ENCODE results near the gene GBE1. TPM values are rescaled to one million over a fixed set of nuclear protein-coding genes. Genes with fewer than 3 reads are reported as not detected.

The GBE1 gene
- total RNA-seq, 4 donors from 2014 or later = 22.2 to 27.8 (median 25.3) TPM

DNA sequence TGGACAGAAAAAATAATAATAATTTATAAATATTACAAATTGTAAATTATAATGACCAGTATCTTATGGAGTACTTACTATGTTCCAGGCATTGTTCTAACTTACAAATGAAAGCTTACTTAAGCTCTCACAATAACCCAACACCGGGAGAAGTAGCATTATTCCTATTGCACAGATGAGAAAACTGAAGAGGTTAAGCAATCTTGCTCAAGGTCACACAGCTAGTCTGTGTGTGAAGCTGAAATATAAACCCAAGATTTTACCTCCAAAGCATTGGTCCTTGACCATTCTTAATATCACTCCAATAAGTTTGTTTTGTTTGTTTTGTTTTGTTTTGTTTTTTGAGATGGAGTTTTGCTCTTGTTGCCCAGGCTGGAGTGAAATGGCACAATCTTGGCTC, 43.1 kb downstream of the GBE1 start:
- no peaks in the 10 kb centered on the region for H3K9me3 ChIP-seq
- no peak overlapping the region for H3K4me3 ChIP-seq
- intact Hi-C loops (cut with DNase I) = no loop called here
- TF ChIP-seq POLR2A (IDR thresholded peaks at IDR 0.05; ENCODE audit: low read depth) (no peak), POLR2AphosphoS5 (IDR thresholded peaks at IDR 0.05) (no peak), EP300 (IDR thresholded peaks at IDR 0.05) (no peak)
- TF ChIP-seq, protein P1, sequence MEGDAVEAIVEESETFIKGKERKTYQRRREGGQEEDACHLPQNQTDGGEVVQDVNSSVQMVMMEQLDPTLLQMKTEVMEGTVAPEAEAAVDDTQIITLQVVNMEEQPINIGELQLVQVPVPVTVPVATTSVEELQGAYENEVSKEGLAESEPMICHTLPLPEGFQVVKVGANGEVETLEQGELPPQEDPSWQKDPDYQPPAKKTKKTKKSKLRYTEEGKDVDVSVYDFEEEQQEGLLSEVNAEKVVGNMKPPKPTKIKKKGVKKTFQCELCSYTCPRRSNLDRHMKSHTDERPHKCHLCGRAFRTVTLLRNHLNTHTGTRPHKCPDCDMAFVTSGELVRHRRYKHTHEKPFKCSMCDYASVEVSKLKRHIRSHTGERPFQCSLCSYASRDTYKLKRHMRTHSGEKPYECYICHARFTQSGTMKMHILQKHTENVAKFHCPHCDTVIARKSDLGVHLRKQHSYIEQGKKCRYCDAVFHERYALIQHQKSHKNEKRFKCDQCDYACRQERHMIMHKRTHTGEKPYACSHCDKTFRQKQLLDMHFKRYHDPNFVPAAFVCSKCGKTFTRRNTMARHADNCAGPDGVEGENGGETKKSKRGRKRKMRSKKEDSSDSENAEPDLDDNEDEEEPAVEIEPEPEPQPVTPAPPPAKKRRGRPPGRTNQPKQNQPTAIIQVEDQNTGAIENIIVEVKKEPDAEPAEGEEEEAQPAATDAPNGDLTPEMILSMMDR (IDR thresholded peaks at IDR 0.05) = no peak
- no peaks in the 10 kb centered on the region for H3K27me3 ChIP-seq
- H3K4me1 ChIP-seq = peaks cover 0 to 7% (median 3%) of the 10 kb centered on the region in 4 donors
- H3K36me3 ChIP-seq = peaks cover 0 to under 1% (median 0%) of the 10 kb centered on the region in 4 donors
- WGBS = 86% methylated on average over 1 of the region's 1 CpG
- H3K27ac ChIP-seq (replicated peaks in 1 of 4) = no peak overlapping the region
- no peak for DNase-seq (ENCODE audit: extremely low spot score)

DNA sequence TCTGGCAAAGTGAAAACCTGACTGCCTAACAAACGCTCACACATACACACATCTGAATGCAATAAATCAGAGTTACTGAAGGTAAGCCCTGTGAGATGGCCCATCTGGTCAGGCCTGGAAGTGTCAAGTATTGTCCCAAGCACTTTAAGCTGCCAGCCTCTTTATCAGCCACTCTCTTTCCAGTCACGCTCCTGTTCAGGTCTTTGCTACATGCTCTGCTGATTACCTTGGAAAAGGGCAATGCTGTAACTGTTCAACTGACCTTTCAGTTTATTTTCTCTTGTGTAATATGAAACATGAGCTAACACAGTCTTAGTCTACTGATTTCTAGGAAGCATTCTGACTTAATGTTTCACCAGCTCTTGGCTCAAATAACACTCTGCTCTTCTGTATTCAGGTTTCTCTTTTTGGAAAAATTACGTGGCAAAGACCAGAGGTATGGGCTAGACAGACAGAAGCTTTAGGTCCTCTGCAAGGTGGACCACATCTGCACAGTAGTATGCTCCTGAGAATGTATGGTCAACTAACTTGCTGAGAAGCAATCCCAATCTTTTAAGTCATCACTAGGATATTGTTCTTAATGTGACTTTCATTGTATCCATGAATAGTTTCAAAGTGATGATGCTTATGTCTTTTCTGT, 44.5 kb downstream of the GBE1 start:
- WGBS = 48% methylated on average over 3 of the region's 3 CpGs
- H3K4me1 ChIP-seq = peaks cover 0 to 7% (median 3%) of the 10 kb centered on the region in 4 donors
- DNase-seq (ENCODE audit: extremely low spot score) = no peak
- no peak overlapping the region for H3K4me3 ChIP-seq
- H3K36me3 ChIP-seq = peaks cover 0 to 6% (median 0%) of the 10 kb centered on the region in 4 donors
- no peaks in the 10 kb centered on the region for H3K9me3 ChIP-seq
- TF ChIP-seq EP300 (IDR thresholded peaks at IDR 0.05) (no peak), POLR2AphosphoS5 (IDR thresholded peaks at IDR 0.05) (no peak), POLR2A (IDR thresholded peaks at IDR 0.05; ENCODE audit: low read depth) (no peak)
- TF ChIP-seq, protein P1 (IDR thresholded peaks at IDR 0.05) = no peak
- H3K27ac ChIP-seq (replicated peaks in 1 of 4) = no peak overlapping the region
- intact Hi-C loops (cut with DNase I) = no loop called here
- H3K27me3 ChIP-seq = no peaks in the 10 kb centered on the region

DNA sequence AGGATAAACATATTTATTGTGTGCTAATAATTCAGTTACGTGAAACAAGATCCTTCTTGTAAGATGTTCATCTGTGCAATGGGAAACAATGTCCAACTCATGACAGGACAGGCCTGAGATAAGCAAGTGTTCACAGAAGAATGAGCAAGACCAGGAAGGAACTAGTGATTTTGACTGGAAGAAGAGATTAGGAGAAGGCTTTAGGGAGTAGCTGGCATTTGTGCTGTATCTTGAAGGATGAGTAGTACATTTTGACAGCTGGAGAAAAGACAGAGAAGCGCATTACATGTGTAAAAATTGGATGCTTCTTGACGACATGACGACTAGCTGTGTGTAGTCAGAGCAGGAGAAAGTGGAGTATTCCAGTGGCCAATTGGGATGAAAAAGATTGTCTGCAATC, 48.4 kb downstream of the GBE1 start:
- Histone ChIP-seq H3K27me3 (no peaks in the 10 kb centered on the region), H3K4me1 (peaks cover 0 to 7% (median 3%) of the 10 kb centered on the region in 4 donors), H3K27ac (replicated peaks in 1 of 4) (no peak overlapping the region), H3K4me3 (no peak overlapping the region), H3K36me3 (peaks cover 0 to 6% (median 0%) of the 10 kb centered on the region in 4 donors), H3K9me3 (no peaks in the 10 kb centered on the region)
- no peak for TF ChIP-seq EP300 (IDR thresholded peaks at IDR 0.05)
- TF ChIP-seq POLR2A (IDR thresholded peaks at IDR 0.05; ENCODE audit: low read depth) = no peak
- no peak for TF ChIP-seq POLR2AphosphoS5 (IDR thresholded peaks at IDR 0.05)
- TF ChIP-seq, protein P1 (IDR thresholded peaks at IDR 0.05) = no peak
- WGBS = 85% methylated on average over 4 of the region's 4 CpGs
- no peak for DNase-seq (ENCODE audit: extremely low spot score)
- intact Hi-C loops (cut with DNase I) = no loop called here

DNA sequence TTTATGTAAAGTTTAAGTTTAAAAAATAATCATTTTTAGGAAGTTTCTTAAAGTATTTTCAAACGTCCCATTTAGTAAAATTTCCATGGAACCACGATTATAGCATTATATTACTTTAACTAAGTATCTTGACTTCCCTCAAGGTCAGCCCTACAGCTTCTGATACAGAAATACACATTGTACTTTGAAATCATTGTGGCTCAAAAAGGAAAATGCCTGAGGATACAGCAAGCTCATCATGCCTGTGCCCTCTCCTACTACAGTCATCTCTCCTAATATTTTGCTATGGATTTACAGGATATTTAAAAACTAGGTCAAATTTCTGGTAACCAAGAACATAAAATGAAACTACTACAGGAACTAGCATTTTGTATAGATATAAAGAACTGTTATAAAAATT, 51.8 kb downstream of the GBE1 start:
- intact Hi-C loops (cut with DNase I) = no loop called here
- 84% methylated on average over 2 of the region's 2 CpGs for WGBS

More for the DNA sequence above, 51.8 kb downstream of the GBE1 start:
- Histone ChIP-seq H3K27me3 (no peaks in the 10 kb centered on the region), H3K36me3 (peaks cover 0 to 12% (median 0%) of the 10 kb centered on the region in 4 donors), H3K9me3 (no peaks in the 10 kb centered on the region), H3K27ac (replicated peaks in 1 of 4) (no peak overlapping the region), H3K4me3 (no peak overlapping the region), H3K4me1 (peaks cover 0 to 7% (median 3%) of the 10 kb centered on the region in 4 donors)
- TF ChIP-seq EP300 (IDR thresholded peaks at IDR 0.05) (no peak), POLR2A (IDR thresholded peaks at IDR 0.05; ENCODE audit: low read depth) (no peak), POLR2AphosphoS5 (IDR thresholded peaks at IDR 0.05) (no peak)
- TF ChIP-seq, protein P1 (IDR thresholded peaks at IDR 0.05) = no peak
- DNase-seq (ENCODE audit: extremely low spot score) = no peak
